Endothelial cell of umbilical vein (primary cell): ENCODE data around the gene AK4. TPM values are rescaled to one million over a fixed set of nuclear protein-coding genes. Genes with fewer than 3 reads are reported as not detected.

Experiments
- BruUV-seq: library from RNA; stranded (reverse); fragments of 400-500 nt; replicated peaks from 2 replicates; lab custom pipeline; 2021; lab: Mats Ljungman, UMichigan
- CTCF ChIA-PET: fragments of 300-600, 350-600 bp; sonication (Branson Sonifier 250); formaldehyde crosslinking; loops from one replicate; lab custom pipeline; 2021; ENCODE audit warnings: antibody characterized with exemption, inconsistent platforms; lab: Charles Lee
- POLR2A ChIA-PET: fragments of 300-600, 350-600 bp; sonication (Branson Sonifier 250); formaldehyde crosslinking; loops from one replicate; lab custom pipeline; 2021; ENCODE audit warnings: antibody characterized with exemption, inconsistent platforms; lab: Charles Lee
- DNase-seq: peaks from one replicate; pipeline ENCODE4 v3.0.0-alpha.2; 2011; ENCODE audit warnings: low read depth, low spot score
- FAIRE-seq: peaks from 2 replicates; lab custom pipeline; 2011; peaks lifted over from hg19 to GRCh38; lab: Jason Lieb, UNC
- H2AFZ ChIP-seq: 2 replicates; pipeline ENCODE4 v1.6.0; 2012; ENCODE audit warnings: low read depth, low read length, control low read depth, inconsistent platforms
- H3K27ac ChIP-seq: 2 replicates; pipeline ENCODE4 v1.5.1; 2011; ENCODE audit warnings: low read depth, mild to moderate bottlenecking, control low read depth, low read length, moderate library complexity; ENCODE audit not compliant: insufficient read depth
- H3K27me3 ChIP-seq, 2 experiments: 2 replicates each; pipeline versions ENCODE4 v1.6.0 to v1.6.1; 2011; ENCODE audit warnings: low read length in 2 of 2, mixed read lengths in 1 of 2; ENCODE audit not compliant: control insufficient read depth in 2 of 2, insufficient read depth in 2 of 2
- H3K36me3 ChIP-seq, 2 experiments: 2 replicates in 1 of 2; 3 replicates in 1 of 2; pipeline ENCODE4 v1.5.1; 2011; ENCODE audit warnings: low read length in 2 of 2, mild to moderate bottlenecking in 1 of 2, moderate library complexity in 1 of 2; ENCODE audit not compliant: control insufficient read depth in 2 of 2, insufficient read depth in 2 of 2; ENCODE audit errors: extremely low read depth in 1 of 2
- H3K4me1 ChIP-seq: 3 replicates; pipeline ENCODE4 v1.5.1; 2011; ENCODE audit warnings: mild to moderate bottlenecking, low read length; ENCODE audit not compliant: control insufficient read depth, insufficient read depth; ENCODE audit errors: extremely low read depth
- H3K4me2 ChIP-seq: 2 replicates; pipeline ENCODE4 v1.6.1; 2011; ENCODE audit warnings: low read length, control low read depth, mixed read lengths; ENCODE audit not compliant: insufficient read depth
- H3K4me3 ChIP-seq, 3 experiments: fragments of 200-600 bp in 1 of 3; sonication (generic), shearing (Covaris generic) in 1 of 3; replicated peaks in 1 of 3; 2 replicates each; pipeline ENCODE4 v1.5.1; 2011 to 2016; ENCODE audit warnings: control low read depth in 3 of 3, low read length in 3 of 3, mild to moderate bottlenecking in 2 of 3, inconsistent platforms in 1 of 3, low read depth in 1 of 3, moderate library complexity in 1 of 3; ENCODE audit not compliant: insufficient read depth in 1 of 3
- H3K79me2 ChIP-seq: 2 replicates; pipeline ENCODE4 v1.6.0; 2012; ENCODE audit warnings: low read length, inconsistent platforms; ENCODE audit not compliant: control insufficient read depth, insufficient read depth
- H3K9ac ChIP-seq: replicated peaks from 2 replicates; pipeline ENCODE3; 2011; ENCODE audit warnings: low read length, control low read depth; ENCODE audit not compliant: insufficient read depth; ENCODE audit errors: extremely low read depth
- H3K9me1 ChIP-seq: replicated peaks from 3 replicates; pipeline ENCODE4 v1.6.0; 2011; ENCODE audit warnings: mild to moderate bottlenecking, low read length; ENCODE audit not compliant: control insufficient read depth, insufficient read depth; ENCODE audit errors: extremely low read depth
- H3K9me3 ChIP-seq: replicated peaks from 2 replicates; pipeline ENCODE4 v1.5.1; 2012; ENCODE audit warnings: low read length, inconsistent platforms; ENCODE audit not compliant: control insufficient read depth, insufficient read depth
- H4K20me1 ChIP-seq: replicated peaks from 2 replicates; pipeline ENCODE3; 2011; ENCODE audit warnings: mild to moderate bottlenecking, low read length; ENCODE audit not compliant: control insufficient read depth, insufficient read depth; ENCODE audit errors: extremely low read depth
- EZH2 ChIP-seq: IDR thresholded peaks from 2 replicates; pipeline ENCODE4 v1.6.1; 2012; ENCODE audit warnings: borderline replicate concordance, low read depth, mild to moderate bottlenecking, moderate library complexity, low read length, inconsistent platforms; ENCODE audit not compliant: severe bottlenecking
- FOS ChIP-seq: IDR thresholded peaks from 2 replicates; pipeline ENCODE4 v1.6.1; 2011; ENCODE audit warnings: mild to moderate bottlenecking, low read length, moderate library complexity, borderline replicate concordance; ENCODE audit not compliant: insufficient read depth
- GATA2 ChIP-seq: IDR thresholded peaks from 2 replicates; pipeline ENCODE4 v1.7.0; 2011; ENCODE audit warnings: low read depth, mild to moderate bottlenecking, moderate library complexity, mixed read lengths, low read length; ENCODE audit not compliant: insufficient read length, insufficient read depth
- JUN ChIP-seq: IDR thresholded peaks from 2 replicates; pipeline ENCODE4 v1.6.1; 2011; ENCODE audit warnings: borderline replicate concordance, low read depth; ENCODE audit not compliant: insufficient read length, insufficient read depth
- MAX ChIP-seq: IDR thresholded peaks from 2 replicates; pipeline ENCODE4 v1.6.1; 2011; ENCODE audit not compliant: insufficient read depth, insufficient read length
- MYC ChIP-seq: IDR thresholded peaks from one replicate; pipeline ENCODE4 v1.6.1; 2011; ENCODE audit warnings: mild to moderate bottlenecking, low read depth, low read length
- POLR2A ChIP-seq: IDR thresholded peaks from 2 replicates; pipeline ENCODE4 v1.6.1; 2012; ENCODE audit warnings: low read depth, mild to moderate bottlenecking, control low read depth, low read length
- POLR2AphosphoS5 ChIP-seq: IDR thresholded peaks from 2 replicates; pipeline ENCODE4 v1.6.1; 2012; ENCODE audit warnings: low read depth, mild to moderate bottlenecking, control low read depth, low read length, moderate library complexity; ENCODE audit not compliant: insufficient read depth
- dilution Hi-C: fragments of 300-500 bp; cut with MboI; formaldehyde crosslinking; loops from one replicate; pipeline ENCODE4 v1.15.0; 2019; ENCODE audit warnings: low sequenced_read_pairs; ENCODE audit not compliant: extremely low pct_ligation_motif_present
- intact Hi-C: fragments of 100-400 bp; cut with micrococcal nuclease; formaldehyde crosslinking; loops from one replicate; pipeline ENCODE4 v1.10.0; 2022
- polyA plus RNA-seq, 4 experiments: library from polyadenylated mRNA; depleted of rRNA in 3 of 4; stranded (reverse) in 3 of 4; unstranded in 1 of 4; fragments of >200 nt; gene quantifications; 2 replicates each; pipeline versions ENCODE4 v1.2.1 to v1.2.3, GENCODE V29; 2011 to 2012; ENCODE audit warnings: missing spikeins in 1 of 4
- total RNA-seq: library from RNA; stranded (reverse); gene quantifications from 2 replicates; pipeline ENCODE4 v1.2.3, GENCODE V29; 2021
- TF ChIP-seq, protein P1 (sequence below), 2 donors: IDR thresholded peaks; 1 replicate in 1 of 2; 2 replicates in 1 of 2; pipeline ENCODE4 v1.5.1; 2011; ENCODE audit warnings: low read length in 2 of 2, mild to moderate bottlenecking in 2 of 2, moderate library complexity in 2 of 2, control low read depth in 1 of 2, inconsistent platforms in 1 of 2, low read depth in 1 of 2; ENCODE audit not compliant: insufficient read depth in 1 of 2; ENCODE audit errors: extremely low read depth in 1 of 2

Gene AK4
- total and polyA plus RNA-seq, 2 donors (not counting 3 experiments of a cell fraction or from before 2014, with no cell fraction given): 2.2 to 5.6 TPM

GRCh38 chr1:65267271-65267670, 119.3 kb downstream of the AK4 start:
- no peak overlapping the region for H3K9ac ChIP-seq
- TF ChIP-seq FOS (no peak), MAX (no peak), EZH2 (no peak), POLR2A (no peak), POLR2AphosphoS5 (no peak), JUN (no peak), MYC (no peak), GATA2 (no peak)
- TF ChIP-seq, protein P1, sequence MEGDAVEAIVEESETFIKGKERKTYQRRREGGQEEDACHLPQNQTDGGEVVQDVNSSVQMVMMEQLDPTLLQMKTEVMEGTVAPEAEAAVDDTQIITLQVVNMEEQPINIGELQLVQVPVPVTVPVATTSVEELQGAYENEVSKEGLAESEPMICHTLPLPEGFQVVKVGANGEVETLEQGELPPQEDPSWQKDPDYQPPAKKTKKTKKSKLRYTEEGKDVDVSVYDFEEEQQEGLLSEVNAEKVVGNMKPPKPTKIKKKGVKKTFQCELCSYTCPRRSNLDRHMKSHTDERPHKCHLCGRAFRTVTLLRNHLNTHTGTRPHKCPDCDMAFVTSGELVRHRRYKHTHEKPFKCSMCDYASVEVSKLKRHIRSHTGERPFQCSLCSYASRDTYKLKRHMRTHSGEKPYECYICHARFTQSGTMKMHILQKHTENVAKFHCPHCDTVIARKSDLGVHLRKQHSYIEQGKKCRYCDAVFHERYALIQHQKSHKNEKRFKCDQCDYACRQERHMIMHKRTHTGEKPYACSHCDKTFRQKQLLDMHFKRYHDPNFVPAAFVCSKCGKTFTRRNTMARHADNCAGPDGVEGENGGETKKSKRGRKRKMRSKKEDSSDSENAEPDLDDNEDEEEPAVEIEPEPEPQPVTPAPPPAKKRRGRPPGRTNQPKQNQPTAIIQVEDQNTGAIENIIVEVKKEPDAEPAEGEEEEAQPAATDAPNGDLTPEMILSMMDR (IDR thresholded peaks at IDR 0.05; ENCODE audit: extremely low read depth in 1 of 2, insufficient read depth in 1 of 2, low read depth in 1 of 2, low read length in 2 of 2): no peak
- no peak for DNase-seq
- no peaks in the 10 kb centered on the region for H3K27me3 ChIP-seq
- no peak overlapping the region for H2AFZ ChIP-seq
- ChIA-PET POLR2A (no interaction called here), CTCF (interaction anchor here (1.5 to 1.9 kb wide), 2 partner anchors 13 to 192 kb away, joined by 3 to 4 read pairs; no protein-coding TSS in a partner anchor)
- no peaks in the 10 kb centered on the region for H3K36me3 ChIP-seq
- H3K9me1 ChIP-seq: no peaks in the 10 kb centered on the region
- H3K79me2 ChIP-seq: no peaks in the 10 kb centered on the region
- no peak overlapping the region for H3K27ac ChIP-seq
- no TSS peak for BruUV-seq
- peaks cover 17% of the 10 kb centered on the region for H3K4me1 ChIP-seq
- H4K20me1 ChIP-seq: no peaks in the 10 kb centered on the region
- peak; percentile 12 for FAIRE-seq
- intact Hi-C loops: no loop called here
- dilution Hi-C loops: no loop called here
- H3K4me2 ChIP-seq: no peak overlapping the region
- no peaks in the 10 kb centered on the region for H3K9me3 ChIP-seq
- no peak overlapping the region for H3K4me3 ChIP-seq
